Fibroblast of mammary gland (primary cell): ENCODE data around the gene TEF.

Experiments used
- DNase-seq: peaks from one replicate; pipeline ENCODE4 v3.0.0-alpha.2; 2010; ENCODE audit warnings: low read depth
- H3K4me3 ChIP-seq: 2 replicates; pipeline ENCODE4 v1.5.1; 2011; ENCODE audit warnings: low read depth, mild to moderate bottlenecking, low read length, moderate library complexity; ENCODE audit not compliant: control insufficient read depth
- CTCF ChIP-seq: conservative IDR thresholded peaks from 2 replicates; pipeline ENCODE4 v1.5.1; 2011; ENCODE audit warnings: low read depth, low read length, inconsistent platforms; ENCODE audit not compliant: control insufficient read depth, insufficient read depth

TEF gene

GRCh38 chr22:41359376-41359775 is 22.4 kb upstream of the TEF start:
- no peak for TF ChIP-seq CTCF
- DNase-seq = no peak
- no peak overlapping the region for H3K4me3 ChIP-seq

GRCh38 chr22:41360126-41360525 is 21.6 kb upstream of the TEF start:
- DNase-seq = no peak
- H3K4me3 ChIP-seq = no peak overlapping the region
- no peak for TF ChIP-seq CTCF

GRCh38 chr22:41361716-41362310 is 19.9 kb upstream of the TEF start:
- no peak overlapping the region for H3K4me3 ChIP-seq
- no peak for TF ChIP-seq CTCF
- DNase-seq = peak; percentile 86

GRCh38 chr22:41362615-41363014 is 19.1 kb upstream of the TEF start:
- no peak for TF ChIP-seq CTCF
- no peak overlapping the region for H3K4me3 ChIP-seq
- DNase-seq = peak; percentile 14

GRCh38 chr22:41364233-41364632 is 17.5 kb upstream of the TEF start:
- no peak overlapping the region for H3K4me3 ChIP-seq
- DNase-seq = no peak
- no peak for TF ChIP-seq CTCF

GRCh38 chr22:41364955-41365354 is 16.8 kb upstream of the TEF start:
- no peak for DNase-seq
- no peak for TF ChIP-seq CTCF
- H3K4me3 ChIP-seq = no peak overlapping the region

GRCh38 chr22:41365425-41365824 is 16.3 kb upstream of the TEF start:
- no peak overlapping the region for H3K4me3 ChIP-seq
- DNase-seq = no peak
- no peak for TF ChIP-seq CTCF
